HepG2 (cell line): Measurements from ENCODE around the gene ZNF20. TPM values are rescaled to one million over a fixed set of nuclear protein-coding genes. Genes with fewer than 3 reads are reported as not detected.
A peak's percentile ranks its signal among the peaks of the same experiment; 100 is the strongest.

ENCODE experiments used
- ETV5 ChIP-seq: IDR thresholded peaks from 2 replicates; pipeline ENCODE4 v1.6.1; 2018; ENCODE audit warnings: missing biosample characterization, missing genetic modification reagents, inconsistent platforms, borderline replicate concordance
- FOSL2 ChIP-seq: sonication (generic); formaldehyde crosslinking; IDR thresholded peaks from 2 replicates; pipeline ENCODE4 v1.4.0; 2020; ENCODE audit warnings: missing genetic modification reagents
- KDM1A ChIP-seq: IDR thresholded peaks from 2 replicates; pipeline ENCODE4 v1.6.1; 2016; ENCODE audit warnings: missing compliant biosample characterization
- ZNF501 ChIP-seq: sonication (generic); formaldehyde crosslinking; IDR thresholded peaks from 2 replicates; pipeline ENCODE4 v1.5.1; 2020; ENCODE audit warnings: mild to moderate bottlenecking, moderate library complexity, missing genetic modification reagents
- ZNF788 ChIP-seq: sonication (generic); formaldehyde crosslinking; IDR thresholded peaks from 2 replicates; pipeline ENCODE4 v1.5.0; 2020; ENCODE audit warnings: mild to moderate bottlenecking, missing genetic modification reagents, borderline replicate concordance
- polyA plus RNA-seq, 8 experiments: library from polyadenylated mRNA; depleted of rRNA in 3 of 8; stranded (reverse) in 7 of 8; unstranded in 1 of 8; fragments of >200 nt; fragmentation: Illumina TruSeq in 4 of 8; extraction: Trizol in 4 of 8; gene quantifications; 2 replicates each; pipeline versions ENCODE4 v1.2.1 to v1.2.3, GENCODE V29; 2011 to 2016; ENCODE audit warnings: low read depth in 4 of 8, missing spikeins in 1 of 8, mixed read lengths in 1 of 8; ENCODE audit not compliant: insufficient read depth in 1 of 8
- total RNA-seq, 5 experiments: library from RNA; depleted of rRNA; stranded (reverse); fragments of >200 nt; fragmentation: Illumina TruSeq; extraction: Trizol; gene quantifications; 2 replicates each; pipeline ENCODE4 v1.2.3, GENCODE V29; 2016; ENCODE audit warnings: low read depth in 1 of 5
- TF ChIP-seq, protein P1 (sequence below): sonication (generic); formaldehyde crosslinking; IDR thresholded peaks from 2 replicates; pipeline ENCODE4 v1.4.0; 2020; ENCODE audit warnings: mild to moderate bottlenecking, missing genetic modification reagents
- TF ChIP-seq, protein P2 (sequence below): IDR thresholded peaks from 2 replicates; pipeline ENCODE4 v1.4.0; 2020; ENCODE audit warnings: mild to moderate bottlenecking, missing genetic modification reagents
- TF ChIP-seq, protein P3 (sequence below): sonication (generic); formaldehyde crosslinking; IDR thresholded peaks from 2 replicates; pipeline ENCODE4 v1.4.0; 2020; ENCODE audit warnings: missing genetic modification reagents, borderline replicate concordance

The ZNF20 gene
- total and polyA plus RNA-seq, 2 of the 13 experiments (the other 11 are each of a cell fraction or from before 2014, with no cell fraction given): 1.6 to 8.0 TPM

DNA sequence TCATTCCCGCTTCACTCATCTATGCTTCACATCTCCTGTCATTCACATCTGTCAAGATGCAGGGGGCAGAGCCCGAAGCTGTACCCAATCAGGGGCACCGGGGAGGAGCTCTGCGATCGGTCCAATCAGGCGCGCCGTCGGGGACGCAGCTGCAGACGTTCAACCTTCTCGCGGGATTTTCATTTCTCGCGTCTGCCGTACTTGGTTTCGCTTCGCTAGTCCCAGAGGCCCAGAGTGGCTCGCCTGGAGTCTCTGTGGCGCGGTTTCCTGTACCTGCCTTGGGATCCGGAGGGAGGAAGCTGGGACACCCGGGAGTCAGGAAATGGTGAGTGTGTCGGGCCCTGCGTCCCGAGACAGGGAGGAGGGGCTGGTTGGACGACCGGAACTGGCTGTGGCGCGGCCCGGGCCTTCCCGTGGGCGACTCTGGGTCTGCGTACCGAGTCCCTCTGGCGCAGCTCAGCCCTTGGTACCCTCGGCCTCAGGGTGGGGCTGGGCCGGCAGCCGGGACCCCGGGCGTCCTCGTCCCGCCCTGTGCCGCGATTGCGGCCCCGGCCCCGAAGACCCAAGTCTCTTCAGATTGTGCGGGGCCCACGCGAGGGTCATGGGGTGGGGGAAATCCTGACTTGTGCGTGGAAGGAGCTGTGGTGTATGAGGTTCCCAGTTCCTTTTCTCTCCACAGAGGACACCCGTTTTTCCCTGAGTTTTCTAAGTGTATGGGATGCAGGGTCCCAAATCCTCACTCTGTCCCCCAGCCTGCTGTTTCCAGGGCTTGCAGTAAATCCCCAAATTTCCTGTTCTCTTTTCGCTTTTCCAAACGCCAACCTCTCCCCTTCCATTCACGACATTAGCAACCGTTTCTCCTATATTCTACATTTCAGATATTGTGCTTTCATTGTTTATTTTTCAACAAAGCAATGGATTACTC is 23.0 kb upstream of the ZNF20 start, which contains the start of gene ZNF136 (continued):
- TF ChIP-seq, protein P1, sequence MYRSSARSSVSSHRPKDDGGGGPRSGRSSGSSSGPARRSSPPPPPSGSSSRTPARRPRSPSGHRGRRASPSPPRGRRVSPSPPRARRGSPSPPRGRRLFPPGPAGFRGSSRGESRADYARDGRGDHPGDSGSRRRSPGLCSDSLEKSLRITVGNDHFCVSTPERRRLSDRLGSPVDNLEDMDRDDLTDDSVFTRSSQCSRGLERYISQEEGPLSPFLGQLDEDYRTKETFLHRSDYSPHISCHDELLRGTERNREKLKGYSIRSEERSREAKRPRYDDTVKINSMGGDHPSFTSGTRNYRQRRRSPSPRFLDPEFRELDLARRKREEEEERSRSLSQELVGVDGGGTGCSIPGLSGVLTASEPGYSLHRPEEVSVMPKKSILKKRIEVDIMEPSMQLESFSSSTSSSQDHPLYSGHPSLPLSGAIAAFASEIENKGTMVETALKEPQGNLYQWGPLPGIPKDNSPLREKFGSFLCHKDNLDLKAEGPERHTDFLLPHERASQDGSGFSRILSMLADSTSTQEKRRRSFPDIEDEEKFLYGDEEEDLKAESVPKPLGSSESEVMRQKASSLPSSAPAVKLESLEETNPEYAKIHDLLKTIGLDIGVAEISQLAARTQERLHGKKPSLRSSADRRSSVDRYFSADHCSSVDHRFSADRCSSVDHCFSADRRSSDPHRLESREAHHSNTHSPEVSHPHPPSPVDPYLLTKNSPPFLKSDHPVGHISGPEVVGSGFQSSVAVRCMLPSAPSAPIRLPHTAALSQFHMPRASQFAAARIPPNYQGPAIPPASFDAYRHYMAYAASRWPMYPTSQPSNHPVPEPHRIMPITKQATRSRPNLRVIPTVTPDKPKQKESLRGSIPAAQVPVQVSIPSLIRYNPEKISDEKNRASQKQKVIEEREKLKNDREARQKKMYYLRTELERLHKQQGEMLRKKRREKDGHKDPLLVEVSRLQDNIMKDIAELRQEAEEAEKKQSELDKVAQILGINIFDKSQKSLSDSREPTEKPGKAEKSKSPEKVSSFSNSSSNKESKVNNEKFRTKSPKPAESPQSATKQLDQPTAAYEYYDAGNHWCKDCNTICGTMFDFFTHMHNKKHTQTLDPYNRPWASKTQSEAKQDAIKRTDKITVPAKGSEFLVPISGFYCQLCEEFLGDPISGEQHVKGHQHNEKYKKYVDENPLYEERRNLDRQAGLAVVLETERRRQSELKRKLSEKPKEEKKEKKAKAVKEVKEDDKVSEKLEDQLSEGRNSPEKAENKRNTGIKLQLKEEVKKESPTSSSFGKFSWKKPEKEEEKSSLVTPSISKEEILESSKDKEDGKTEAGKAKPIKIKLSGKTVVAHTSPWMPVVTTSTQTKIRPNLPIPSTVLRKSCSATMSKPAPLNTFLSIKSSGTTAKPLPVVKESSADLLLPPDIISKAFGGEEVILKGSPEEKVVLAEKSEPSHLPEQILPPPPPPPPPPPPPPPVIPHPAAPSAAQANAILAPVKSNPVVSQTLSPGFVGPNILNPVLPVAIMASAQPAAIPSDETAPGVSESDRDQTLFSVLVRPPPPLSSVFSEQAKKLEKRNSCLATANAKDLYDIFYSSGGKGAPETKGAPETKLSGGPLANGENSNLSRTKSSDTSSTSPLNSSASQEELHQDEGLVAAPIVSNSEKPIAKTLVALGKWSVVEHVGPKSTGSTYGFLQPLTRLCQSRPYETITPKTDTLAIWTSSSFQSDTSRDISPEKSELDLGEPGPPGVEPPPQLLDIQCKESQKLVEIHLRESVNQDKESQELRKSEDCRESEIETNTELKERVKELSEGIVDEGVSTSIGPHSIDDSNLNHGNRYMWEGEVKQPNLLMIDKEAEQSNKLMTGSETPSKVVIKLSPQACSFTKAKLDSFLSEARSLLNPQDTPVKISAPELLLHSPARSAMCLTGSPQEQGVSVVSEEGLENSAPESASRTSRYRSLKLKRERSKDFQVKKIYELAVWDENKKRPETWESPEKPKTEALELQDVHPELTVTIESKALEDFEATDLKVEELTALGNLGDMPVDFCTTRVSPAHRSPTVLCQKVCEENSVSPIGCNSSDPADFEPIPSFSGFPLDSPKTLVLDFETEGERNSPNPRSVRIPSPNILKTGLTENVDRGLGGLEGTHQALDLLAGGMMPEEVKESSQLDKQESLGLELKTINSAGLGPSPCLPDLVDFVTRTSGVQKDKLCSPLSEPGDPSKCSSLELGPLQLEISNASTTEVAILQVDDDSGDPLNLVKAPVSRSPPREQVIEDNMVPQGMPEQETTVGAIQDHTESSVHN: no peak
- peak; percentile 59; the same call in 1 of the 2 replicates for TF ChIP-seq ZNF788 (CRISPR knock-in tag)
- TF ChIP-seq, protein P2, sequence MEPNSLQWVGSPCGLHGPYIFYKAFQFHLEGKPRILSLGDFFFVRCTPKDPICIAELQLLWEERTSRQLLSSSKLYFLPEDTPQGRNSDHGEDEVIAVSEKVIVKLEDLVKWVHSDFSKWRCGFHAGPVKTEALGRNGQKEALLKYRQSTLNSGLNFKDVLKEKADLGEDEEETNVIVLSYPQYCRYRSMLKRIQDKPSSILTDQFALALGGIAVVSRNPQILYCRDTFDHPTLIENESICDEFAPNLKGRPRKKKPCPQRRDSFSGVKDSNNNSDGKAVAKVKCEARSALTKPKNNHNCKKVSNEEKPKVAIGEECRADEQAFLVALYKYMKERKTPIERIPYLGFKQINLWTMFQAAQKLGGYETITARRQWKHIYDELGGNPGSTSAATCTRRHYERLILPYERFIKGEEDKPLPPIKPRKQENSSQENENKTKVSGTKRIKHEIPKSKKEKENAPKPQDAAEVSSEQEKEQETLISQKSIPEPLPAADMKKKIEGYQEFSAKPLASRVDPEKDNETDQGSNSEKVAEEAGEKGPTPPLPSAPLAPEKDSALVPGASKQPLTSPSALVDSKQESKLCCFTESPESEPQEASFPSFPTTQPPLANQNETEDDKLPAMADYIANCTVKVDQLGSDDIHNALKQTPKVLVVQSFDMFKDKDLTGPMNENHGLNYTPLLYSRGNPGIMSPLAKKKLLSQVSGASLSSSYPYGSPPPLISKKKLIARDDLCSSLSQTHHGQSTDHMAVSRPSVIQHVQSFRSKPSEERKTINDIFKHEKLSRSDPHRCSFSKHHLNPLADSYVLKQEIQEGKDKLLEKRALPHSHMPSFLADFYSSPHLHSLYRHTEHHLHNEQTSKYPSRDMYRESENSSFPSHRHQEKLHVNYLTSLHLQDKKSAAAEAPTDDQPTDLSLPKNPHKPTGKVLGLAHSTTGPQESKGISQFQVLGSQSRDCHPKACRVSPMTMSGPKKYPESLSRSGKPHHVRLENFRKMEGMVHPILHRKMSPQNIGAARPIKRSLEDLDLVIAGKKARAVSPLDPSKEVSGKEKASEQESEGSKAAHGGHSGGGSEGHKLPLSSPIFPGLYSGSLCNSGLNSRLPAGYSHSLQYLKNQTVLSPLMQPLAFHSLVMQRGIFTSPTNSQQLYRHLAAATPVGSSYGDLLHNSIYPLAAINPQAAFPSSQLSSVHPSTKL: 0 out of 2 replicates have a peak, but pooled peaks have one; percentile 28
- peak; percentile 74; the same call in 1 of the 2 replicates for TF ChIP-seq ETV5
- TF ChIP-seq ZNF501 (CRISPR knock-in tag): peak; percentile 56
- TF ChIP-seq KDM1A (CRISPR knock-in tag): 0 out of 2 replicates have a peak, but pooled peaks have one; percentile 14
- TF ChIP-seq, protein P3, sequence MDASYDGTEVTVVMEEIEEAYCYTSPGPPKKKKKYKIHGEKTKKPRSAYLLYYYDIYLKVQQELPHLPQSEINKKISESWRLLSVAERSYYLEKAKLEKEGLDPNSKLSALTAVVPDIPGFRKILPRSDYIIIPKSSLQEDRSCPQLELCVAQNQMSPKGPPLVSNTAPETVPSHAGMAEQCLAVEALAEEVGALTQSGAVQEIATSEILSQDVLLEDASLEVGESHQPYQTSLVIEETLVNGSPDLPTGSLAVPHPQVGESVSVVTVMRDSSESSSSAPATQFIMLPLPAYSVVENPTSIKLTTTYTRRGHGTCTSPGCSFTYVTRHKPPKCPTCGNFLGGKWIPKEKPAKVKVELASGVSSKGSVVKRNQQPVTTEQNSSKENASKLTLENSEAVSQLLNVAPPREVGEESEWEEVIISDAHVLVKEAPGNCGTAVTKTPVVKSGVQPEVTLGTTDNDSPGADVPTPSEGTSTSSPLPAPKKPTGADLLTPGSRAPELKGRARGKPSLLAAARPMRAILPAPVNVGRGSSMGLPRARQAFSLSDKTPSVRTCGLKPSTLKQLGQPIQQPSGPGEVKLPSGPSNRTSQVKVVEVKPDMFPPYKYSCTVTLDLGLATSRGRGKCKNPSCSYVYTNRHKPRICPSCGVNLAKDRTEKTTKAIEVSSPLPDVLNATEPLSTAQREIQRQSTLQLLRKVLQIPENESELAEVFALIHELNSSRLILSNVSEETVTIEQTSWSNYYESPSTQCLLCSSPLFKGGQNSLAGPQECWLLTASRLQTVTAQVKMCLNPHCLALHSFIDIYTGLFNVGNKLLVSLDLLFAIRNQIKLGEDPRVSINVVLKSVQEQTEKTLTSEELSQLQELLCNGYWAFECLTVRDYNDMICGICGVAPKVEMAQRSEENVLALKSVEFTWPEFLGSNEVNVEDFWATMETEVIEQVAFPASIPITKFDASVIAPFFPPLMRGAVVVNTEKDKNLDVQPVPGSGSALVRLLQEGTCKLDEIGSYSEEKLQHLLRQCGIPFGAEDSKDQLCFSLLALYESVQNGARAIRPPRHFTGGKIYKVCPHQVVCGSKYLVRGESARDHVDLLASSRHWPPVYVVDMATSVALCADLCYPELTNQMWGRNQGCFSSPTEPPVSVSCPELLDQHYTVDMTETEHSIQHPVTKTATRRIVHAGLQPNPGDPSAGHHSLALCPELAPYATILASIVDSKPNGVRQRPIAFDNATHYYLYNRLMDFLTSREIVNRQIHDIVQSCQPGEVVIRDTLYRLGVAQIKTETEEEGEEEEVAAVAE (CRISPR knock-in tag): no peak; the same call in 1 of the 2 replicates
- TF ChIP-seq FOSL2 (CRISPR knock-in tag): 0 out of 2 replicates have a peak, but pooled peaks have one; percentile 7
